ENCODE results near the gene UTP11.
A peak's percentile ranks its signal among the peaks of the same experiment; 100 is the strongest.

The UTP11 gene

DNA sequence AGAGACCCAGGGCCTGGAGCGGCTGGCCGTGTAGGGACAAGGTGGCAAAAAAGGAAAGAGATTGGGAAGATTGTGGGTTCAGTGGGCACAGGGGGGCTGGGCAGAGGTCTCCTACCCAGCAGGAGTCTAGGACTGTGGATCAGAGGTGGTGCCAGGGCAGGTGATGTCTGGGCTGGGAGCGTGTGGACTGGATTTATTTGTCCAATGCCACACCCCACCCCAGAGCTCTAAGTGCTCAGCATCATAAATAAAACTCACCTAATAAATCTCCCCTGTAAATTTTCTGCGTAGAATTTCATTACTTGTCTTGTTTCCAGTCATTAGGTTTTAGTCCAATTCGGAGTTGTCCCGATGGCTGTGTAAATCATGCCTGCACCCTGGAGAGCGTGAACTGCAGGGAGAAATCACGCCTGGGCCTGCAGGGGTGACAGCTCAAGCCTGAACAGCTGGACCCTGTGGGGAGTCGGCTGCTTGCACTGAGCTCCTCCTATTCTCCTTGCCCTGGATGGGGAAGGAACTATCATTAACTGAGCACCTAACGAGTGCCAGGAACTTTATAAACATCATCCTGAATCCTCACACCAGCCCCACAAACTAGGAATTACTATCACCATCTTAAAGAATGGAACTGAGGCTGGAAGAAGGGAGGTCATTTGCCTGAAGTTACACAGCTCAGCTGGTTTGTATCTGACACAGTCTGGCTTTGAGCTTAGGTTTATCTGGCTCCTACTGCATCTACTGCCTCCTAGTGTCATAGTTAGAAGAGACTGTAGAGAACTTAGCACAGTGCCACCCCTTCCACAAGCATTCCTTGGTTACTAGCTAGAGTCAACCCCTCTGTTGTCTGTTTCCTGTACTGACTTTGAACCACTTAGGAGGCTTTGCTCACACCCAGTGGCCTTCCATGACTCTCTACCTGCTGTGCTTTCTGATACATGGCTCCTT is 59.0 kb downstream of the UTP11 start:
- TF ChIP-seq, protein P1, sequence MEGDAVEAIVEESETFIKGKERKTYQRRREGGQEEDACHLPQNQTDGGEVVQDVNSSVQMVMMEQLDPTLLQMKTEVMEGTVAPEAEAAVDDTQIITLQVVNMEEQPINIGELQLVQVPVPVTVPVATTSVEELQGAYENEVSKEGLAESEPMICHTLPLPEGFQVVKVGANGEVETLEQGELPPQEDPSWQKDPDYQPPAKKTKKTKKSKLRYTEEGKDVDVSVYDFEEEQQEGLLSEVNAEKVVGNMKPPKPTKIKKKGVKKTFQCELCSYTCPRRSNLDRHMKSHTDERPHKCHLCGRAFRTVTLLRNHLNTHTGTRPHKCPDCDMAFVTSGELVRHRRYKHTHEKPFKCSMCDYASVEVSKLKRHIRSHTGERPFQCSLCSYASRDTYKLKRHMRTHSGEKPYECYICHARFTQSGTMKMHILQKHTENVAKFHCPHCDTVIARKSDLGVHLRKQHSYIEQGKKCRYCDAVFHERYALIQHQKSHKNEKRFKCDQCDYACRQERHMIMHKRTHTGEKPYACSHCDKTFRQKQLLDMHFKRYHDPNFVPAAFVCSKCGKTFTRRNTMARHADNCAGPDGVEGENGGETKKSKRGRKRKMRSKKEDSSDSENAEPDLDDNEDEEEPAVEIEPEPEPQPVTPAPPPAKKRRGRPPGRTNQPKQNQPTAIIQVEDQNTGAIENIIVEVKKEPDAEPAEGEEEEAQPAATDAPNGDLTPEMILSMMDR (IDR thresholded peaks at IDR 0.05) = peak; percentile 29; the same call in 1 of the 2 replicates

DNA sequence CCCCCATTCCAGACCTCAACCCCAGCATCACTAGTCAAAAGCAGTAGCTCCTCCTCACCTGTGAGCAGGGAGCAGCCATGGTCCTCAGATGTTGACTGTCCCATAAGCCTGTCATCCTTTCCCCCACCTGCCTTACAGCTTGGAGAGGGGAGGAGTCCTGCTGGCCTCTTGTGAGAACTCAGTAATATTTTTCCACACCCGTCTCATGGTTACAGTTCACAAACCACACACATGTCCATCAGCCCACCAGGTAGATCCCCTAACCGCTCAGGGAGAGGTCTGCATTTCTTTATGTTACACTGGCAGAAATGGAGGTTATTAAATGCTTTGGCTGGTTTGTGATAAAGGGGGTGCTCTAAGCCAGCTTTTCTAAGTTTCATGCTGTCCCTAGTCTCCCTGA is 60.3 kb downstream of the UTP11 start:
- TF ChIP-seq, protein P1 (IDR thresholded peaks at IDR 0.05) = no peak

DNA sequence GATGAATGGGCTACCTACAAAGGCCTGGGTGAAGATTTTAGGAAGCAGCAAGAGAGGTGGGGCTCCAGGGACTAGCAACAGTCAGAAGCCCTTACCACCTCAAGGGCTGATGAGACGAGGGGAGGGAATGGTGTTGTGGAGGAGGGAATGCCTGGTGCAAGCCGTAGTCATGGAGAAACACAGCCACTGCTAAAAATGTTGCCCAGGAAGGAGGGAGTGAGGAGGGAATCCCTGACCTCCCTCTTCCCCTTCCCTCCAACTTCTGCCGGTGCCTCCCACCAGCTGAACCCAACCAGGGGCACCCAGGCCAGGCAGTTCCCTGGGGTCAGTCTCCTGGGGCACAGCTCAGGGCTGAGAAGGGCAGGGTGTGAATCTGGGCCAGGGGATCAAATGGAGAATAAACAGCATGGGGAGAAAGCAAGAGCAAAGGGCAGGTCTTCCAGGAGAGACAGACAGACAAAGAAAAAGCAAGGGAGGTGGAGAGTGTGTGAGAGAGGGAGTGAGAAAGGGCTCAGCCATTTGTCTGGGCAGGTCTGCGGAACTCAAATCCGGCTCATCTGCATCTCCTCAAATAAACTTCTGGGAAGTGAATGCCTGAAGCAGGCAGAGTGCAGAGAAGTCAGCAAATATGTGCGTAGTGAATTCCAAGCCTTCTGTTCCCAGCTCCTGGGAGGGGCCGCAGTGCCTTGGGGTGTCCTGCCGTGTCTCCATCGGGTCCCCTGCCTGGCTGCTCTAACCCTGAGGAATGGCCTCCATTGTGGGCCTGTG is 61.2 kb downstream of the UTP11 start:
- TF ChIP-seq, protein P1 (IDR thresholded peaks at IDR 0.05) = no peak

DNA sequence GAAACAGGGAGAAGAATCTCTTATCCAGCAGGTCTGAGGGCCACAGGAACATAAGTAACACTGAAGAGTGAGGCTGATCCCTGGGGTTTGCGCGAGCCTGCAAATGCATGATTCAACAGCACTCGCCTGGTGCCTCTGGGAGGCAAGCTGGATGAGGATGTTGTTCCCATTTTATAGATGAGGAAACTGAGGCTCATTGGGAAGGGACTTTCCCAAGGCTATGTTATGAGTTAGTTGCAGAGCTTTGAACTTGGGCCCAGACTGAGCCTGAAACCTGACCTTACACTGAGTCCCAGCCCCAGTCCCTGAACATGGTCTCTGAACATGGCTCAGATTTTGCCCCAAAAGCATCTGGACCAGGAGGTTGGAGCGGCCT is 61.8 kb downstream of the UTP11 start:
- TF ChIP-seq, protein P1 (IDR thresholded peaks at IDR 0.05) = no peak
